OCI-LY7 (cell line): ENCODE measurements around the gene ARFGAP1.

Source experiments
- EZH2phosphoT487 ChIP-seq: fragments of 200-600 bp; sonication (generic); IDR thresholded peaks from 2 replicates; pipeline ENCODE4 v1.6.1; 2018; ENCODE audit warnings: low read depth, borderline replicate concordance, mild to moderate bottlenecking, mixed run types, antibody characterized with exemption, low read length, moderate library complexity, mixed read lengths
- TF ChIP-seq, protein P1 (sequence below): fragments of 200-600 bp; sonication (generic); conservative IDR thresholded peaks from 2 replicates; pipeline ENCODE4 v1.5.1; 2014; ENCODE audit warnings: mild to moderate bottlenecking, antibody characterized with exemption, low read length, moderate library complexity, mixed read lengths

- TF ChIP-seq, protein P1, sequence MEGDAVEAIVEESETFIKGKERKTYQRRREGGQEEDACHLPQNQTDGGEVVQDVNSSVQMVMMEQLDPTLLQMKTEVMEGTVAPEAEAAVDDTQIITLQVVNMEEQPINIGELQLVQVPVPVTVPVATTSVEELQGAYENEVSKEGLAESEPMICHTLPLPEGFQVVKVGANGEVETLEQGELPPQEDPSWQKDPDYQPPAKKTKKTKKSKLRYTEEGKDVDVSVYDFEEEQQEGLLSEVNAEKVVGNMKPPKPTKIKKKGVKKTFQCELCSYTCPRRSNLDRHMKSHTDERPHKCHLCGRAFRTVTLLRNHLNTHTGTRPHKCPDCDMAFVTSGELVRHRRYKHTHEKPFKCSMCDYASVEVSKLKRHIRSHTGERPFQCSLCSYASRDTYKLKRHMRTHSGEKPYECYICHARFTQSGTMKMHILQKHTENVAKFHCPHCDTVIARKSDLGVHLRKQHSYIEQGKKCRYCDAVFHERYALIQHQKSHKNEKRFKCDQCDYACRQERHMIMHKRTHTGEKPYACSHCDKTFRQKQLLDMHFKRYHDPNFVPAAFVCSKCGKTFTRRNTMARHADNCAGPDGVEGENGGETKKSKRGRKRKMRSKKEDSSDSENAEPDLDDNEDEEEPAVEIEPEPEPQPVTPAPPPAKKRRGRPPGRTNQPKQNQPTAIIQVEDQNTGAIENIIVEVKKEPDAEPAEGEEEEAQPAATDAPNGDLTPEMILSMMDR = no peak
- no peak for TF ChIP-seq EZH2phosphoT487
Observed at GRCh38 chr20:63292904-63293303, 20.3 kb downstream of the ARFGAP1 start, which contains the start of gene COL20A1.
